ENCODE data around the gene GCK.

The GCK gene

GRCh38 chr7:44155191-44156185 is 33.8 kb downstream of the GCK start:
- DNase-seq (ENCODE audit: low read depth, low spot score): no peak

GRCh38 chr7:44154703-44155102 is 34.5 kb downstream of the GCK start:
- DNase-seq (ENCODE audit: low read depth, low spot score): no peak

- no peak for DNase-seq (ENCODE audit: low read depth, low spot score)
These were observed 35.3 kb downstream of the GCK start for GRCh38 chr7:44153948-44154335.

GRCh38 chr7:44152971-44153947 is 36.0 kb downstream of the GCK start:
- DNase-seq (ENCODE audit: low read depth, low spot score): no peak

GRCh38 chr7:44151956-44152355 is 37.3 kb downstream of the GCK start:
- DNase-seq (ENCODE audit: low read depth, low spot score): no peak

- DNase-seq (ENCODE audit: low read depth, low spot score): no peak
These were observed 38.0 kb downstream of the GCK start for GRCh38 chr7:44150966-44151941.

- DNase-seq (ENCODE audit: low read depth, low spot score): no peak
These were observed 38.8 kb downstream of the GCK start for GRCh38 chr7:44150466-44150832.

GRCh38 chr7:44149571-44150465 is 39.4 kb downstream of the GCK start:
- DNase-seq (ENCODE audit: low read depth, low spot score): no peak

- DNase-seq (ENCODE audit: low read depth, low spot score): no peak
These were observed 40.2 kb downstream of the GCK start for GRCh38 chr7:44148961-44149536.

GRCh38 chr7:44148166-44148565 is 41.1 kb downstream of the GCK start:
- DNase-seq (ENCODE audit: low read depth, low spot score): no peak

- DNase-seq (ENCODE audit: low read depth, low spot score): no peak
These were observed 41.9 kb downstream of the GCK start for GRCh38 chr7:44147026-44147991.

- no peak for DNase-seq (ENCODE audit: low read depth, low spot score)
These were observed 43.0 kb downstream of the GCK start for GRCh38 chr7:44145969-44146911.

GRCh38 chr7:44145479-44145968 is 43.7 kb downstream of the GCK start:
- DNase-seq (ENCODE audit: low read depth, low spot score): no peak

- no peak for DNase-seq (ENCODE audit: low read depth, low spot score)
These were observed 44.2 kb downstream of the GCK start for GRCh38 chr7:44144968-44145478.

GRCh38 chr7:44144426-44144967 is 44.7 kb downstream of the GCK start:
- DNase-seq (ENCODE audit: low read depth, low spot score): no peak

- no peak for DNase-seq (ENCODE audit: low read depth, low spot score)
These were observed 45.5 kb downstream of the GCK start for GRCh38 chr7:44143646-44144250.

All from smooth muscle cell of the brain vasculature (primary cell).